Loucy (cell line): ENCODE data around the gene GP1BA.
"Not testable (repeated sequence)": the region's sequence is repeated elsewhere in the genome, so short reads cannot be mapped to it uniquely, and the experiment has no call there.

Experiments
- H2AFZ ChIP-seq: fragments of 200-600 bp; sonication (generic); 2 replicates; pipeline ENCODE4 v1.6.0; 2016; ENCODE audit warnings: antibody characterized with exemption, mild to moderate bottlenecking, low read length, moderate library complexity
- H3F3A ChIP-seq: fragments of 200-600 bp; 2 replicates; pipeline ENCODE4 v1.6.0; 2016; ENCODE audit warnings: antibody characterized with exemption, low read depth, mild to moderate bottlenecking
- H3K27me3 ChIP-seq: fragments of 200-600 bp; sonication (generic); 2 replicates; pipeline ENCODE4 v1.6.1; 2014; ENCODE audit warnings: low read length, mild to moderate bottlenecking; ENCODE audit not compliant: insufficient read depth, poor library complexity, severe bottlenecking
- H3K36me3 ChIP-seq: fragments of 200-600 bp; sonication (generic); 2 replicates; pipeline ENCODE4 v1.6.1; 2016; ENCODE audit warnings: low read length; ENCODE audit not compliant: insufficient read depth
- H3K4me1 ChIP-seq: fragments of 200-600 bp; sonication (generic); 2 replicates; pipeline ENCODE4 v1.5.1; 2014; ENCODE audit warnings: low read length, mild to moderate bottlenecking; ENCODE audit not compliant: insufficient read depth, poor library complexity, severe bottlenecking
- H3K4me2 ChIP-seq: fragments of 200-600 bp; sonication (generic); 2 replicates; pipeline ENCODE4 v1.6.0; 2014; ENCODE audit warnings: antibody characterized with exemption, low read length, low read depth, mild to moderate bottlenecking; ENCODE audit not compliant: poor library complexity, severe bottlenecking
- H3K4me3 ChIP-seq: fragments of 200-600 bp; sonication (generic); 2 replicates; pipeline ENCODE4 v1.5.1; 2014; ENCODE audit warnings: low read length, mild to moderate bottlenecking, mixed read lengths; ENCODE audit not compliant: poor library complexity, severe bottlenecking
- H3K79me2 ChIP-seq: fragments of 200-600 bp; sonication (generic); 2 replicates; pipeline ENCODE4 v1.6.1; 2014; ENCODE audit warnings: low read length; ENCODE audit not compliant: insufficient read depth
- H3K9ac ChIP-seq: fragments of 200-600 bp; sonication (generic); 2 replicates; pipeline ENCODE4 v1.6.0; 2014; ENCODE audit warnings: mild to moderate bottlenecking, low read depth, low read length, moderate library complexity; ENCODE audit not compliant: poor library complexity, severe bottlenecking
- H3K9me2 ChIP-seq: fragments of 200-600 bp; sonication (generic); replicated peaks from 2 replicates; pipeline ENCODE4 v1.6.1; 2016; ENCODE audit warnings: low read depth, low read length, mixed read lengths
- H3K9me3 ChIP-seq: fragments of 200-600 bp; sonication (generic); 2 replicates; pipeline ENCODE4 v1.6.1; 2014; ENCODE audit warnings: mild to moderate bottlenecking, antibody characterized with exemption, low read length, low read depth; ENCODE audit not compliant: insufficient read depth
- H4K20me1 ChIP-seq: fragments of 200-600 bp; sonication (generic); 2 replicates; pipeline ENCODE4 v1.6.0; 2014; ENCODE audit warnings: antibody characterized with exemption, low read length, mild to moderate bottlenecking; ENCODE audit not compliant: insufficient read depth, poor library complexity, severe bottlenecking
- CTCF ChIP-seq: fragments of 200-600 bp; sonication (generic); conservative IDR thresholded peaks from 2 replicates; pipeline ENCODE4 v1.5.1; 2014; ENCODE audit warnings: mild to moderate bottlenecking, antibody characterized with exemption, low read length
- EZH2phosphoT487 ChIP-seq: fragments of 200-600 bp; IDR thresholded peaks from 2 replicates; pipeline ENCODE4 v1.6.1; 2018; ENCODE audit warnings: antibody characterized with exemption, mild to moderate bottlenecking, moderate library complexity, borderline replicate concordance

Gene GP1BA

GRCh38 chr17:4919511-4920047, 12.5 kb upstream of the GP1BA start:
- Histone ChIP-seq H2AFZ (no peak overlapping the region), H4K20me1 (no peaks in the 10 kb centered on the region), H3K4me1 (no peaks in the 10 kb centered on the region), H3K4me3 (no peak overlapping the region), H3K79me2 (no peaks in the 10 kb centered on the region), H3K9me3 (no peaks in the 10 kb centered on the region), H3K9me2 (no peaks in the 10 kb centered on the region), H3F3A (no peaks in the 10 kb centered on the region), H3K9ac (no peak overlapping the region), H3K27me3 (no peaks in the 10 kb centered on the region), H3K4me2 (no peak overlapping the region), H3K36me3 (no peaks in the 10 kb centered on the region)
- TF ChIP-seq EZH2phosphoT487 = no peak
- TF ChIP-seq CTCF = no peak

- Histone ChIP-seq H2AFZ (no peak overlapping the region), H3K4me2 (no peak overlapping the region), H3K79me2 (no peaks in the 10 kb centered on the region), H3K9me2 (no peaks in the 10 kb centered on the region), H3K27me3 (no peaks in the 10 kb centered on the region), H3F3A (no peaks in the 10 kb centered on the region), H3K4me3 (no peak overlapping the region), H3K9ac (no peak overlapping the region), H4K20me1 (no peaks in the 10 kb centered on the region), H3K4me1 (no peaks in the 10 kb centered on the region), H3K9me3 (no peaks in the 10 kb centered on the region), H3K36me3 (no peaks in the 10 kb centered on the region)
- TF ChIP-seq CTCF (no peak), EZH2phosphoT487 (no peak)
These were observed 11.6 kb upstream of the GP1BA start for GRCh38 chr17:4920351-4921048.

GRCh38 chr17:4921320-4921719, 10.8 kb upstream of the GP1BA start:
- no peaks in the 10 kb centered on the region for H3K27me3 ChIP-seq
- H3K79me2 ChIP-seq = no peaks in the 10 kb centered on the region
- H2AFZ ChIP-seq = no peak overlapping the region
- TF ChIP-seq EZH2phosphoT487 (no peak), CTCF (no peak)
- no peaks in the 10 kb centered on the region for H3K36me3 ChIP-seq
- H3K4me1 ChIP-seq = no peaks in the 10 kb centered on the region
- H3K4me2 ChIP-seq = no peak overlapping the region
- H3K4me3 ChIP-seq = no peak overlapping the region
- H3F3A ChIP-seq = no peaks in the 10 kb centered on the region
- no peaks in the 10 kb centered on the region for H3K9me2 ChIP-seq
- no peaks in the 10 kb centered on the region for H4K20me1 ChIP-seq
- no peaks in the 10 kb centered on the region for H3K9me3 ChIP-seq
- H3K9ac ChIP-seq = no peak overlapping the region

- not testable (repeated sequence) for H4K20me1 ChIP-seq, H3K9ac ChIP-seq, H3K27me3 ChIP-seq, H3K4me3 ChIP-seq, H3K36me3 ChIP-seq, H3F3A ChIP-seq, H3K9me2 ChIP-seq, H3K4me1 ChIP-seq, H2AFZ ChIP-seq, H3K79me2 ChIP-seq, H3K4me2 ChIP-seq, H3K9me3 ChIP-seq
These were observed 5.3 kb upstream of the GP1BA start for GRCh38 chr17:4926577-4927335.
